ENCODE measurements around the gene COL6A1.

The COL6A1 gene

DNA sequence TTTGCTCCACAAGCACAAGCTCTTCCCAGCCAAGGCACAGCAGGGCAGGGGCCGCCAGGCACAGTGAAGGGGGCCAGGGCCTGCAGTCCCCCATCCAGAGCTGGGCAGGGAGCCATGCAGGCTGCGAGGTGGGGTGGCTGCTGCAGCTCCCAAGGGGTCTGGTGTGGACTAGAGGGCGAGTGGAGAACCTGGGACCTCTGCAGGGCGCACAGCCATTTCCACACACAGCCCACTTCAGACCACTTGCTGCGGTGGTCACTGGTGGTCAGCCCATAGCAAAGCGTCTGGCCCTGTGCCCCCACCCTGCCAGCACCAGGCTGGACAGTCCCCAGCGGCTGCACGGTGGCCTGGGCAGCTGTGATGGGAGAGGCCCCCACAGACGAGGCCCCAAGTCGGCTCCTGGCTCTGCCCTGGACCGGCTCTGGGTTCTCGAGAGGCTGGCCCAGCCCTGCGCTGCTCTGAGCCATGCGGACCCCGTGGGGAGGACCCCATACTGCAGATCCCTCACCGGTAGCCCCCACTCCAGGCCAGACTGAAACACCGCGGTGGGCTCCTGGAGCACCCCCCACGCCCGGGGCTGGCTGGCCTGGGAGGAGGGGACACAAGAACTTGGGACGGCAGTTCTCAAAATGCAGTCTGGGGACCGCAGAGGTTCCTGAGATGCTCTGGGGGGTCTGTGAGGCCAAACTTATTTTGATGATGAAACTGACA, 69.3 kb downstream of the COL6A1 start:
- DNase-seq = no peak

DNA sequence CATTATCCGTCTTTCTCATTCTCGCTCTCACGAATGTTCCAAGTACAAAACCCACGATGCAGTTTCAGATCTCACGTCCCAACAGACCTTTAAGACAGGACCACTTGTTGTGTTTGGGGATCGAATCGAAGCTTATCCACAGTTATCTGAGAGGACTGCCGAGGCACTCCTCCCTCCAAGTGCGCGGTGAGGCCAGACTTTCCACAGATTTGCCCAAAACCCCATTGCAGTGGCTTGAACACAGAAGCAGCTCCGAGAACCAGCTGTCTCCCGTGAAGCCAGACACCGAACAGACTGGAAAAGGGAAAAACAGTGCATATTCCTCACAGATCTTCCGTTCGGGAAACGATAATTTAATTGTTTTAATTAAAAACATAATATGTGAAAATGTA, 69.8 kb downstream of the COL6A1 start:
- DNase-seq = no peak

DNA sequence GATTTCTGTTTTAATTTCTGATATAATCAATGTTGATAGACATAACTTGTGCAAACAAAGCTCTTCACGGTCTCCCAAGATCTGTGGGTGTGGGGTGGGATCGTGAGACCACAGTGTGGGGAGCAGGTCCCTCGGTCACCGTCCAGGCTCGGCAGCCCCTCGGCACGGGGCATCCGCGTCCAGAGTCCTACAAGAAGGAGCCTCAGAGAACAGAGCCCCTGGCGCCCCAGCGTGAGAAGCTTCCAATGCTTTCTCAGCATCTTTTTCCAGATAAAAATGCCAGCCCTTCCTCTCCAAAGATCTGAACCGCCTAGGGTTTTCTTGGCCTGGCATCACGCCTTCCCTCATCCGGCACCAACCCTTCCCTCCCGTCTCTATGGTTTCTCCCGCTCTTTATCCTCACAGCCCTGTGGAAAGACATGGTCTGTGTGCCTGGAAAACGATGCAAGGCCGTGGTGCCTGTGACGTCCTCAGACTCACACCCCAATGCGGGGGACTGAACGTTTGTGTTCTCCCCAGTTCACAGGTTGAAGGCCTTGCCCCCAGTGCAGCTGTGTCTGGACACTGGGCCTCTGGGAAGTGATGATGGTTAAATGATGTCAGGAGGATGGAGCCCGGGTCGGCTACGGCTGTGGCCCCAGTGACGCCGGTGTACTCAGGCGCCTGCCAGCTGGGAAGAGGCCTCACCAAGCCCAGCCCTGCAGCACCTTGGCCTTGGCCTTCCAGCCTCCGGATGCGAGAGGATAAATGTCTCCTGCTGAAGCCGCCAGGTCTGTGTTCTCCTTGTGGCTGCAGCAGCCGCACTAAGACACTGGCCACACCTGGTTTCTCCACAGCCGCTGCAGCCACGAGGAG, 70.5 kb downstream of the COL6A1 start:
- no peak for DNase-seq

DNA sequence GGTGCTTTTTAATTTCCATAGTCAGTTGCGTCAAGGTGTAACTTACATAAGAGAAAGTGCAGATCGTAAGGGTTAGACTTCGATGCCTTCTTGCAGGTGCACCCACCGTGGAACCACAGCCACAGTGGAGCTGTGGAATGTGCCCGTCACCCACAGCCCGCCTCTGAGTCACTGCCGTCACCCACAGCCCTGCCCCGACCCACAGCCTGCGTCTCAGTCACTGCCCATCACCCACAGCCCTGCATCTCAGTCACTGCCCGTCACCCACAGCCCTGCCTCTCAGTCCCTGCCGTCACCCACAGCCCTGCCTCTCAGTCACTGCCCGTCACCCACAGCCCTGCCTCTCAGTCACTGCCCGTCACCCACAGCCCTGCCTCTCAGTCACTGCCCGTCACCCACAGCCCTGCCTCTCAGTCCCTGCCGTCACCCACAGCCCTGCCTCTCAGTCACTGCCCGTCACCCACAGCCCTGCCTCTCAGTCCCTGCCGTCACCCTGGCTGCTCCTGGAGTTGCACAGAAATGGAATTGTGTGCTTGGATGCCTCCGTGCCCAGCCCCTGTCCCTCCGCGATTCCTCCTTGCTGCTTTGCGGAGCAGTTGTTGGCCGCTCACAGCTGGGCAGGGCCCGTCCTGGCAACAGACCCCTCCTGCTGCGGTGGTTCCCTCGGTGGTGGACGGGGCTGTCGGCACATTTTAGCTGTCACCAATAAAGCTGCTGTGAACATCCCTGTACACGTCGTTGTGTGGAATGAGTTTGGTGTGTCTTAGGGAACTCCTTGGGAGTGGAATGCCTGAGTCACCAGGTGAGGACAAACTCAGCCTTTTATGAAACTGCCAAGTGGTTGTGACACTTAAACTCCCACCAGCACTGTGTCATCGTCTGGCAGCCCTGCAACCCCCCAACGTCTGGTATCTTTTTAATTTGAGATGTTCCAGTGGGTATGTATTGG, 71.4 kb downstream of the COL6A1 start:
- DNase-seq = no peak

DNA sequence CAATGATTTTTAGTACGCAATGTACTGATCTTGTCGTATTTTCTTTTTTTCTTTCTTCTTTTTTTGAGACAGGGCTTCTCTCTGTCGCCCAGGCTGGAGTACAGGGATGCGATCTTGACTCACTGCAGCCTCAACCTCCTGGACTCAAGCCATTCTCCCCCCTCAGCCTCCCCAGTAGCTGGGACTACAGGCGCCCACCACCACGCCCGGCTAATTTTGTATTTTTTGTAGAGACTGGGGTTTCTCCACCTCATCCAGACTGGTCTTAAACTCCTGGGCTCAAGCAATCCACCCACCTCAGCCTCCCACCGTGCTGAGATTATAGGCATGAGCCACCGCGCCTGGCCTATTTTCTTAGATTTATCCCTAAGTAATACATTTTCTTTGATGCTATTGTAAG, 72.5 kb downstream of the COL6A1 start:
- no peak for DNase-seq

DNA sequence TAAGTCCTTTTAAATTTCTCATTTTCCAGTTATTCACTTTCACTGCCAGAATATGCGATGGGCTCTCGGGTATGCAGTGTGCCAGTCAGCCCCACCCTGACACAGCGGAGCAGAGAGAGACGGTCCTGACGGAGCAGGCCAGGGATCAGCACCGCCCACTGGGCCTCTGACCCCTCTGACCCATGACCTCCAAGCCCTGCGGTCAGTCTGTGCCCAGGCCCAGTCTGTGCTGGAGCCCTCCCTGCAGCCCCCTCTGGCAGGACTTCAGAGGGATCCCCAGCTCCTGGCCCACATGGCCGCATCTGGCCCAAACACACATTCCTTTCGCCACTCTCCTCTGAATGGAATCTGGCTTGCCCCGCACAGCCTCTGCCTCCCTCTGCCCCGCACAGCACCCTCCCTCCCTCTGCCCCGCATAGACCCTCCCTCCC, 72.9 kb downstream of the COL6A1 start:
- no peak for DNase-seq
